Esophagus squamous epithelium (tissue), 4 donors: ENCODE data around the gene TNFAIP2.

Source experiments
- POLR2A ChIP-seq, 4 donors: fragments of 450-650 bp; IDR thresholded peaks; one replicate each; pipeline ENCODE4 v1.6.1; 2017; ENCODE audit warnings: antibody characterized with exemption in 4 of 4, mild to moderate bottlenecking in 4 of 4, moderate library complexity in 3 of 4
- TF ChIP-seq, protein P1 (sequence below), 6 experiments: fragments of 450-650 bp in 4 of 6; fragments of 200-600 bp in 2 of 6; sonication (generic) in 2 of 6; IDR thresholded peaks; one replicate each; pipeline ENCODE4 v1.5.1; 2016 to 2019; ENCODE audit warnings: antibody characterized with exemption in 6 of 6, mild to moderate bottlenecking in 4 of 6, moderate library complexity in 4 of 6

- TF ChIP-seq, protein P1, sequence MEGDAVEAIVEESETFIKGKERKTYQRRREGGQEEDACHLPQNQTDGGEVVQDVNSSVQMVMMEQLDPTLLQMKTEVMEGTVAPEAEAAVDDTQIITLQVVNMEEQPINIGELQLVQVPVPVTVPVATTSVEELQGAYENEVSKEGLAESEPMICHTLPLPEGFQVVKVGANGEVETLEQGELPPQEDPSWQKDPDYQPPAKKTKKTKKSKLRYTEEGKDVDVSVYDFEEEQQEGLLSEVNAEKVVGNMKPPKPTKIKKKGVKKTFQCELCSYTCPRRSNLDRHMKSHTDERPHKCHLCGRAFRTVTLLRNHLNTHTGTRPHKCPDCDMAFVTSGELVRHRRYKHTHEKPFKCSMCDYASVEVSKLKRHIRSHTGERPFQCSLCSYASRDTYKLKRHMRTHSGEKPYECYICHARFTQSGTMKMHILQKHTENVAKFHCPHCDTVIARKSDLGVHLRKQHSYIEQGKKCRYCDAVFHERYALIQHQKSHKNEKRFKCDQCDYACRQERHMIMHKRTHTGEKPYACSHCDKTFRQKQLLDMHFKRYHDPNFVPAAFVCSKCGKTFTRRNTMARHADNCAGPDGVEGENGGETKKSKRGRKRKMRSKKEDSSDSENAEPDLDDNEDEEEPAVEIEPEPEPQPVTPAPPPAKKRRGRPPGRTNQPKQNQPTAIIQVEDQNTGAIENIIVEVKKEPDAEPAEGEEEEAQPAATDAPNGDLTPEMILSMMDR (IDR thresholded peaks at IDR 0.05), result no peak
- no peak for TF ChIP-seq POLR2A (IDR thresholded peaks at IDR 0.05)
Measured at GRCh38 chr14:103186241-103186822, 63.1 kb downstream of the TNFAIP2 start.
